ENCODE data around the gene SPIB.

Gene SPIB

DNA sequence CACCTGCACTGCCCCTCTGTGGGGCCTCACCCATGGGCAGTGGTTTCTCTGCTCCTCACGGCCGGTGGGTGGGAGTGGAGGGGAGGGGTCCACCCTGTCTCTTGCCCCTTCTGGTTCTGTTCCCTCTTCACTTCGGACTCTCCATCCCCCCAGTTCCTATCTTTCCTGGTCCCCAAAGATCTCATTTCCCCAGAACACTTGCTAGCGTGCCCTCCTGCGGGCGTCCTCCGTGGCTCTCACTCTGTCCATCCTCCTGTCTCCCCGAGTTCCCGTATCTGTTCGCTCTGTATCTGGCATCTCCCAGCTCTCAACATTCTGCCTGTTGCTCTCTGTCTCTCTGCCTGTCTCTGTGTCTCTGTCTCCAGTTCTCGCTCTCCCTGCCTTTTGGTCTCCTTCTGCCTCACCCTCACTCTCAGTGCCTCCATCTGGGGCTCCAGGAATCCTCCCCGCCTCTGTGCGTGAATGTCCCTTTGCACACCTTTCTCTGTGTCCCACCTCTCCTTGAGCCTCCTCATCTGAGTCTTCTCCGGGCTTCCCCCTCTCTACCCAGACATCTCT is 363 bp downstream of the SPIB start:
- DNase-seq (ENCODE audit: low read depth): no peak

GRCh38 chr19:50419580-50420035 is 870 bp downstream of the SPIB start:
- no peak for DNase-seq (ENCODE audit: low read depth)

DNA sequence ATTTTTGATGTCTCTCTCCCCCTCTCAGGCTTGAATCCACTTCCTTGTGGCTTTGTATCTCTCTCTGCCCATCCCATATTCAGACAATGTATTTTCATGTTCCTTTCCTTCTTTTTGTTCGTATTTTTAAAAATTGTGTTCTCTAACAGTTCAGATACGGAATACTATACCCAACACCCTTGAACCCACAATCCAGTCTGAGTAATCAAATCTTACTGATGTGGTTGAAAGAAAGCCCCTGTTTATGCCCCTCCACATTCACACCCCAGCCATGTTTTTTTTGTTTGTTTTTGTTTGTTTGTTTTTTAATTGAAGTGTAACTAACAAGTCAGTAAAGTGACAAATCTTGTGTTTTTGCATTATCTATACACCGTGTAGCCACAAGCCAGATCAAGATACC is 1.4 kb downstream of the SPIB start:
- no peak for DNase-seq (ENCODE audit: low read depth)

- no peak for DNase-seq (ENCODE audit: low read depth)
Measured at GRCh38 chr19:50420808-50421207, 2.1 kb downstream of the SPIB start.

- DNase-seq (ENCODE audit: low read depth): no peak
Measured at GRCh38 chr19:50422397-50423278, 3.9 kb downstream of the SPIB start.

DNA sequence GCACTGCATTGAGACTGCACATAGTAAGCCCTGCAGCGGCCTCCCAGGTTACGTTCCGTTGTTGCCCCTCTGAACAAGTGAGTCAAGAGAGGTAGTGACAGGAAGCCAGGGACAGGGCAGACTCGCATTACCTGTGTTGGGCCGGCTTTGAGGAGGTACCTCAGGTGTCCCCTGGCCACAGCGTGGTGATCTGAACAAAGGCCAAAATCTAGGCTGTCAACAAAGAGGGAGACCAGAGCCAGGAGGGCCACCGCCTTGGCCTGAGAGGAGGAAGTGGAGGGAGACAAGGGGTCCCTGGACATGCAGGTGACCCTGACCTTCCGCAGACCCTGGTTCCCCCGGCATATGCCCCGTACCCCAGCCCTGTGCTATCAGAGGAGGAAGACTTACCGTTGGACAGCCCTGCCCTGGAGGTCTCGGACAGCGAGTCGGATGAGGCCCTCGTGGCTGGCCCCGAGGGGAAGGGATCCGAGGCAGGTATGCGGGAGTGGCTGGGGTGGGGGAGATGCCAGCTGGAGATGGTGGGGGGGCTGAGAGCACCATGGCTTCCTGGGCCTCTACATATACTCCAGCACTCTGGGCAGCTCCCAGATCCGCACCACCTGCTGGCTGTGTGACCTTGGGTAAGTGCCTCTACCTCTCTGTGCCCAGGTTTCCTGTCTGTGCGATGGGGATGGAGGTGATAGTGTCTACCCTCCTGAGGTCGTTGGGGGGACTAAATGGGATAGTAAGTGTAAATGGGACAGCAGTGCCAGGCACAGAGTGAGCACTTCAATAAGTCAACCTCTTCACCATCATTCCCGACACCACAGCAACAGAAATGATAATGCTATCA is 4.8 kb downstream of the SPIB start:
- DNase-seq (ENCODE audit: low read depth): no peak

GRCh38 chr19:50425581-50425980 is 6.8 kb downstream of the SPIB start:
- no peak for DNase-seq (ENCODE audit: low read depth)

DNA sequence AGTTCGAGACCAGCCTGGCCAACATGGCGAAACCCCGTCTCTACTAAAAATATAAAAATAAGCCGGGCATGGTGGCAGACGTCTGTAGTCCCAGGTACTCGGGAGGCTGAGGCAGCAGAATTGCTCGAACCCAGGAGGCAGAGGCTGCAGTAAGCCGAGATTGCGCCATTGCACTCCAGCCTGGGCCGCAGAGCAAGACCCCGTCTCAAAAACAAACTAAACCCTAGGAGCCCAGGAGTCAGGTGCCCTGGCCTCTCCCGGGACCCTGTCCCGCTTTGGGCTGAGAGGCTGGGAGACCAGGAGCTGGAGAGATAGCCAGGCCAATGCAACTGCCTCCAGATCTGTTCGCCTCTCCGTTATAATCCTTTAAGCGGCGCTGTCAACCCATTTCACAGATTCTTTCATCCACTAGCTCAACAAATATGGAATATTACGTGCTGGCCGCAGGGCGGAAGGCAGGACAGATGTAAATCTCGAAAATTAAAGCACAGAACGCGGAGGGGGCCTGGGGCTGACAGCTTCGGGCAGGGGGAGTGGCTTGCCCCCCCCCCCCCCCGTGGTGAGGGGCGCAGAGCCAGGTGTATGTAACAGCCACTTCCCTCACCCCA is 8.7 kb downstream of the SPIB start:
- no peak for DNase-seq (ENCODE audit: low read depth)

DNA sequence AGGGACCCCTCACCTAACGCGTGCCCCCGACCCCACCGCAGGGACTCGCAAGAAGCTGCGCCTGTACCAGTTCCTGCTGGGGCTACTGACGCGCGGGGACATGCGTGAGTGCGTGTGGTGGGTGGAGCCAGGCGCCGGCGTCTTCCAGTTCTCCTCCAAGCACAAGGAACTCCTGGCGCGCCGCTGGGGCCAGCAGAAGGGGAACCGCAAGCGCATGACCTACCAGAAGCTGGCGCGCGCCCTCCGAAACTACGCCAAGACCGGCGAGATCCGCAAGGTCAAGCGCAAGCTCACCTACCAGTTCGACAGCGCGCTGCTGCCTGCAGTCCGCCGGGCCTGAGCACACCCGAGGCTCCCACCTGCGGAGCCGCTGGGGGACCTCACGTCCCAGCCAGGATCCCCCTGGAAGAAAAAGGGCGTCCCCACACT is 9.3 kb downstream of the SPIB start:
- no peak for DNase-seq (ENCODE audit: low read depth)

DNA sequence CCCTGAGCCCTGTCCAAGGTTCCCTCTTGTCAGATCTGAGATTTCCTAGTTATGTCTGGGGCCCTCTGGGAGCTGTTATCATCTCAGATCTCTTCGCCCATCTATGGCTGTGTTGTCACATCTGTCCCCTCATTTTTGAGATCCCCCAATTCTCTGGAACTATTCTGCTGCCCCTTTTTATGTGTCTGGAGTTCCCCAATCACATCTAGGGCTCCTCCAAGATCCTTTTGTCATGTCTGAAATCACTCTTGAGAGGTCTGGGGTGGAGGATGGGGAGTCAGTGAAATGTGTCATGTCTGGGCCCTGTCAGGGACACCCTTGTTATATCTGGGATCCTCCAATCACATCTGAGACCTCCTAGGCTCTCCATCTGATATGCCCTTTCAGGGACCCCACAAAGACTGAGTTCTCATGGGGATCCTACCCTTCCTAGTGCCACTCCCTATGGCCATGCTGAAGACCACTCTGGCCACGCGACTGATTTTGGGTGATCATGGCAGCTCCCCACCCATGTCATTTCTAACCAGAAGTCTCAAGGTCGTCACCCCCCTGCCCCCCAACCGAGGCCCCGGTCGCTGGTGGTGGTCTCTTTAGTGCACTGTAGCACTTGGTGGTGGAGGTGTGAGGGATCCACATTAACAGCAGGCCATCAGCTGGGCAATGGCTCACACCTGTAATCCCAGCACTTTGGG is 10.2 kb downstream of the SPIB start:
- no peak for DNase-seq (ENCODE audit: low read depth)

- DNase-seq (ENCODE audit: low read depth): no peak
Measured at GRCh38 chr19:50430888-50431342, 12.2 kb downstream of the SPIB start.

- DNase-seq (ENCODE audit: low read depth): peak; percentile 64
Measured at GRCh38 chr19:50431343-50432220, 12.8 kb downstream of the SPIB start.

DNA sequence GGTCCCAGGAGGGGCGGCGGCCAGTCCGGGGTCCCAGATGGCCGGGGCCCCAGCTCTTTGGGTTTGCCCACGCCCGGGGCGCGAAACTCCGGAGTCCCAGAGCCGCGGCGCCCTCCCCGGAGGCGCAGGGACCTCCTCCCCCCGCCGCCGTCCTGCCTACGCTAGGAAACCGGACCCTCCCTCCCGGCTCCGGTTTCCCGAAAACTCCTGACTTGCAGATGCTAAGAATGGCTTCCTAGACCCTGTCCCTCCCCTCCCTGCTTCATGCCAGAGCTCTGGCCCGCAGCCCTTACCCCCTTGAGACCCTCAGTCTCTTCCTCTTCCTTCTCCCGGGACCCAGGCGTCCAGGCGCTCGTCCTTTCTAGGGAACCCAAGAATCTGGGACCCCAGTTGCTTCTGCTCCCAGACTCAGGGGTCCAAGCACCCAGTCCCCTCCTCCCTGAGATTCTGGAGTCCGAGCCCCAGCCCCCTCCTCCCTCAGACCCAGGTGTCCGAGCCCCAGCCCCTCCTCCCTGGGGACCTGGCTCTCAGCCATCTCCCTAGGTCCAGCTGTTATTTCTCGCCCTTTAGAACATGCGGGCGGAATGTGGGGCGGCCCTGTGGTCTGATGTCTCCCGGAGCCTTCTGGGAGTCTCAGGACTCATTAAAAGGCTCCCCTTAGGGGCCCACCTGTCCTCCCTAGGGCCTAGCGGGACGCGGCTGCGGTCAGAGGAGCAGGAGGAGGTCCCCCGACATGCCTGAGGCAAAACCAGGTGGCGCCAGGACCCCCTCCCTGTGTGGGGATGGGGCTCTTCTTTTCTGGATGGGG is 13.7 kb downstream of the SPIB start, which contains the start of gene MYBPC2:
TSS of gene MYBPC2 (plus strand) at position 672 of the 808 bp plus-strand sequence. CDS start at position 734, 62 bp downstream.
- DNase-seq (ENCODE audit: low read depth): no peak

DNA sequence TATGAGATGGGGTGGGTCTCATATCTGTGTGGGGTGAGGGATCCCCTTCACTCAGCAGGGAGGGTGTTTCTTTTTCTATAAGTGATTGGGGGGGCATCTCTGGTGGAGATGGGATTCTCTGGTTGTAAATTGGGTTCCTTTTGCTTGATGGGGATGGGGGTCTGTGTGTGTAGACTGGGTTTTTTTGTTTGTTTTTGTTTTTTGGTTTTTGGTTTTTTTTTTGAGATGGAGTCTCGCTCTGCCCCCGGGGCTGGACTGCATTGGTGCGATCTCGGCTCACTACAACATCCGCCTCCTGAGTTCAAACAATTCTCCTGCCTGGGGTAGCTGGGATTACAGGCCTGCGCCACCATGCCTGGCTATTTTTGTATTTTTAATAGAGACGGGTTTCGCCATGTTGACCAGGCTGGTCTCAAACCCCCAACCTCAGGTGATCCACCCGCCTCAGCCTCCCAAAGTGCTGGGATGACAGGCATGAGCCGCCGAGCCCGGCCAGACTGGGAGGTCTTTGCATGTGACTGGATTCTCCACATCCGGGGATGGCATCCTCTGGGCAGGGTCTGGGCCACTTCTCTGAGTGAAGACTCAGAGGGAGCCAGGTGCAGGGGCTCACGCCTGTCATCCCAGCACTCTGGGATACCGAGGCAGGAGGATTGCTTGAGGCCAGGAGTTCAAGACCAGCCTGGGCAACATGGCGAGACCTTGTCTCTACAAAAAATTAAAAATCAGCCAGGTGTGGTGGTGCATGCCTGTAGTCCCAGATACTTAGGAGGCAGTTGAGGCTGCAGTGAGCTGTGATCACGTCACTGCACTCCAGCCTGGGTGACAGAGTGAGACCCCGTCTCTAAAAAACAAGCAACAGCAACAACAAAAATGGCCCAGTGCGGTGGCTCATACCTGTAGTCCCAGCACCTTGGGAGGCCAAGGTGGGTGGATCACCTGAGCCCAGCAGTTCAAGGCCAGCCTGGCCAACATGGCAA is 14.8 kb downstream of the SPIB start:
- no peak for DNase-seq (ENCODE audit: low read depth)

- DNase-seq (ENCODE audit: low read depth): no peak
Measured at GRCh38 chr19:50434525-50434924, 15.8 kb downstream of the SPIB start.

GRCh38 chr19:50435221-50435620 is 16.5 kb downstream of the SPIB start:
- DNase-seq (ENCODE audit: low read depth): no peak

DNA sequence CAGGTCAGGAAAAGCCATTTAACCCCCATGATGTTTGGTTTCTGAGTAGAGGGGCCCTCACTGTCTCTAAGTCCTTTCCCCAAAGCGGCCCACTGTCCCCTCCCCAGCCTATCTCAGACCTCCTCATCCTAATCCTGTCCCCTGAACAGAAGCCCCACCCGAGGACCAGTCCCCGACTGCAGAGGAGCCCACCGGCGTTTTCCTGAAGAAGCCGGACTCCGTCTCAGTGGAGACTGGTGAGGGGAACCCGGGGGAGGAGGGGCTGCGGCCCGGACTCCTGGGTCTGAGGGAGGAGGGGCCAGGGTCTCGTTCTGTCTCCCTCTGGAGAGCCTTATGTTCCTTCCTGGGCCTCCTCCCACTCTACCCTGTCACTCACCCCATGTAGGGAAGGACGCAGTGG is 16.9 kb downstream of the SPIB start:
- DNase-seq (ENCODE audit: low read depth): no peak

DNA sequence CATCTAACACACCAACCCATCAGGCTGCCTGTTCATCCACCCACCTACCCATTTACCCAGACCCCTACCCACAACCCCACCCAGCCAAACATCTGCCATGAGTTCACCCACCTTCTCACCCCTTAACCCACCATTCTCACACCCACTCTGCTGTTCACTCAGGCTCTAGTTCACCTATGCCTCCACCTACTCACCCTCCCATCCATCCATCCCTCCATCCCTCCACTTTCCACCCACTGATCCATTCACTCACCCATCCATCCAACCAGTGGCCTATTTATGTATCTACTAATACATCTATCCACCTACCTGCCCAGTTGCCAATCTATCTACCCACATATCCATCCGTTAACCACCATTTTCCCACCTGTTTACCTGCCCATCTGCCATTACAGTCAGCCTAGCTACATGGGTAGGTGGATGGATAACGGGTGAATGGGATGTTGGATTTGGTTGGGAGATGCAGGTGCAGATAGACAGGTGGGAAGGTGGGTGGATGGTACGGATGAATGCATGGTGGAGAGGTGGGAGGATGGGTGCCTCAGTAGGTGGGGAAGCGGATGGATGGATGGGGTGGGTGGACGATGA is 19.2 kb downstream of the SPIB start:
- no peak for DNase-seq (ENCODE audit: low read depth)

Measured in T-helper 22 cell (primary cell).